ENCODE data around the gene PLCB4. TPM values are rescaled to one million over a fixed set of nuclear protein-coding genes. Genes with fewer than 3 reads are reported as not detected.

PLCB4 gene
- total RNA-seq, 1 donor from 2014 or later, result 20.5 TPM

DNA sequence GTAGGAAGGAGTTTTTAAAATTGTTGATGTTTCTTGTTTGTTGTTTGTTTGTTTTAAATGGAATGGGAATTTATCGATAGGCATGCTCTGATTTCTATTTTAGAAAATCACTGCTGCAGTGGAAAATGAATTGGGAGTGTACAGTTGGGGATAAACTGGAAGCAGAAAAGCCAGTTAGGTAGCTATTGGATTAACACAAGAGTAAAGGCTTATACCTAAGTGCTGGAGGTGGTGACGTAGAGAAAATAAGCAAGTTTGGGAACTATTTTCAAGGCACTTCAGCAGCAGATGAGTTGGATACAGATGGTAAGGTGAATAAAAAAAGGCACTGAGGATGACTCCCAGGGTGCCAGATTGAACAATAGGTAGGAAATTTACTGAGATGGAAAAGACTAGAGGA, 164.9 kb downstream of the PLCB4 start:
- intact Hi-C loops (cut with DNase I), result no loop called here
- no peak for DNase-seq (ENCODE audit: low spot score)

DNA sequence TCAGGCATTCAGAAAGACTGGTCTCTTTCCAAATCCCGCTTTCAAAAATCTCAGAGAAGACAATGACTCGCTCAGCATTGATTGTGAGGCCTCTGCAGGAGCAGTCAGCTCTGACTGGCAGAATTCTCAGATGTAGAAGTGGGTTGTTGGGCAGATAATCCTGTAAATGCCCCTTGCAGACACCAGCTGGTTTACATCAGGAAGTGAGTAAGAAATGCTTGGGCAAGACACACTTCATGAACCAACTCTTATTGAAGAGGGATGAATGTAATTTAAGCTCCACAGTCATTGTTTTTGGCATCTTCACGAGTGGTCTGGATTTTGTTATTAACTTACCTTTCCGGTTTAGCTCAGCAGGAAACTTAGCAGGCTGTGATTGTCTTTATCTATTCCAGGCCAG, 166.6 kb downstream of the PLCB4 start:
- DNase-seq (ENCODE audit: low spot score), result no peak
- intact Hi-C loops (cut with DNase I), result no loop called here

DNA sequence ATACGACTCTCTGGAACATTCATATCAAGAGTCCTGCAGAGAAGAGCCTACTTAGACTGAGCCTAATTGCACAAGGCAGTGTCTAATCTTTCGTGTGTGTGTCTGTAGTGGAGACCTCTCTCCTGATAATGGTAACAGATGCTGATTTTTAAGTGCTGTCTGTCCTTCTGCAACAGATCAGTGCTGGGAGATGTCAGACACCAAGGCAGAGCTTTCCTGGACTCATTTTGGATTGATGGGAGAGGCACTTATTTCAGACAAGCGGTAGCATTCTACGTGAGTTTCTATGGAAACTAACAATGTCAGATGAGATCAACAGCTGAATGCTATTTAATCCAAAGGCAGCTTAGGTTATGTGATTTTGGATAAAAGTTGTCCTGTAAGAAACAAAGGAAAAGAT, 167.6 kb downstream of the PLCB4 start:
- intact Hi-C loops (cut with DNase I), result no loop called here
- DNase-seq (ENCODE audit: low spot score), result no peak

DNA sequence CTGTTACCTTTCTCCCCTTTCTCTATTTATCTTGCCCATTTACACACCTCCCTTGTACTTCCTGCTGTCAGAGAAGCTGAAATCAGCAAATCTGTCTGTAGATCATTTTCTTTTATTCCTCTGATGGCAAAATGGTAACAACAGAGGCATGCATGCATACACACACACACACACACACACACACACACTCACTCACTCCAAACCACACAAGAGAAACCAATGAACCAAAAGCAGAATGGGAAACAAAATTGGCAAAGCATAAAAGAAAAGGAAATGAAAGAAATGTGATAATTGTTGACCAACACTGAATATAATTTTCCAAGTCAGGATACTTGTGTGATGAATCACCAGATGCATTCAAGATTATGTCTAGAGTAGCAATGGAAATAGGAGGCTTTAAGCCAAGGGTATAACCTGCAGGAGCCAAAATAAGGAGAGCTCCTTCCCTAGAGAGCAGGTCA, 172.4 kb downstream of the PLCB4 start:
- intact Hi-C loops (cut with DNase I), result no loop called here
- DNase-seq (ENCODE audit: low spot score), result no peak

DNA sequence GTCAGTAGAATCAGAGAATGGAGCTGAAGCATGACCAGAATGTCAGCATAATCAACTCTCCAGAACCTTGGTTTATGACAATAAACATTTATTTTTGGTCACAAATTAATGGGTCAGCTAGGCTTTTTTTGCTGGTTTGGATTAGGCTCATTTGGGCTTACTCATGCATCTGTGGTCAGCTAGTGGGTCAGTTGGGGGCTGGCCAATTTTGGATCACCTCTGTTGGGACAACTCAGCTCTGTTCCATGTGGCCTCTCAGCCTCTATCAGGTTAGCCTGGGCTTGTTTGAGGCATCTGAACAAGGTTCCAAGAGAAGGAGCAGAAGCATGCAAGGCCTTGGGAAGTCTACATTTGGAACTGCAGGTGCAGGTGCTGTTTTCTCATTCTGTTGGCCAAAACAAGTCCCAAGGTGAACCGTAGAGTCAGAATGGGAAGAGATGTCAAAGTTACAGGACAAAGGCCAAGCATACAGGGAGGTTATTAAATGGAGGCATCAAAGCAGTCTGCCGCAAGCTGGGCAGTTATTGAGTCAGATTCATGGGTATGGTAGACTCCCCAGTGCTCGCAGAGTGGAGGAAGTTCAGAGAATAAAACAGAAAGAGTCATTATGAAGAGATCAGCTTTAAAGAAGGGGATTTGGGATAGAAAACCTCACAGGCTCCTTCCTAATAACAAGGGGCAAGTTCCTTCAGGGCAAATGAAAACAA, 173.0 kb downstream of the PLCB4 start:
- intact Hi-C loops (cut with DNase I), result no loop called here
- DNase-seq (ENCODE audit: low spot score), result no peak

DNA sequence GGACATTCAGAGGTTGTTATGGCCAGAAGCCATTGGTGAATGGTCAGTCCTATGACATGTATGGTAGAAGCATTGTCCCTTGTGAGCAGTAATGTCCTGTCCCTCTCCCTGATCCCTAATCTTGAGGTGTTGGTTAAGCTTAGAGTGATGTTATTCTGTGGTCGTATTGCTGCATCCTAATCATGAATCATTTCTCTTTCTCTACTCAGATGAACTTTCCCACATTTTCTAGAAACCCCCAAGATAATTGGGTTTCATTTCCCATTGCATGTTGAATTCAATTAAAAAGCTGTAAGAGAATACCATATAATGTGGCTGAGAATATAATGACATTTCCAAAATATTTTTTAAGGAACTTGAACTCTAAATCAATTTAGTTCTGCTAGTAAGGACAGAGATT, 175.1 kb downstream of the PLCB4 start:
- DNase-seq (ENCODE audit: low spot score), result no peak
- intact Hi-C loops (cut with DNase I), result no loop called here

DNA sequence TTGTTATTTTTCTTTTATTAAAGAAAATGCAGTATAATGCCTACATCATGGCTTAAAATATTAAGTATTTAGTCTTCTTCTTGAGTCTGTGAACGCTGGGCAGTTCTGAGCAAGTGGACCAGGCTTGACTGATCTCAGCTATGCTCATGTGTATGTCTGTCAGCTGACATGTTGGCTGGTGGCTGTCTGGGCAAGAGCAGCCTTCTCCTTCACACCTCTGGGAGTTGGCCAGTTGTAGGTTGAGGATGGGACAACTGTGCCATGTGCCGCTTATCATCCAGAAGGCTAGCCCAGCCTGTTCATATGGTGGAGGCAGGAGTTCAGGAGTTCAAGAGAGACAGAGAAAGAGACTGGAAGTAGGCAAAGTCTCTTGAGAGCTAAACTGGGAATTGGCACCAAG, 175.9 kb downstream of the PLCB4 start:
- DNase-seq (ENCODE audit: low spot score), result no peak
- intact Hi-C loops (cut with DNase I), result no loop called here

DNA sequence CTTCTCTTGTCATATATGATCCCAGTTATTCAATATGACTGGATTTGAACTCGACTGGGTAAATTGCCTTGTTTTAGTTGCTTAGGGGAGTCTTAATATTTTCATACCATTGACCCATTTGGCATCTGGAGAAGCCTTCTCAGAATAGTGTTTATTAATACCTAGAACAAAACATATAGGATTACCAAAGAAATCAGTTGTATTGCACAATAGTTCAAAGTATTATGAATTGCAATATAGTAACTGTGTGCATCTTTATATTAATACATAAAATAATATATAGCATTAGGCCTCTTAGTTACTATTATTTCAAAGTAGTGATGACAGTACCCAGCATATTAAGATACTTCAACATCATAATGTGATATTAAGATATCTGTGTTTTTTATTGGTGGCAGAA, 177.8 kb downstream of the PLCB4 start:
- intact Hi-C loops (cut with DNase I), result no loop called here
- no peak for DNase-seq (ENCODE audit: low spot score)

DNA sequence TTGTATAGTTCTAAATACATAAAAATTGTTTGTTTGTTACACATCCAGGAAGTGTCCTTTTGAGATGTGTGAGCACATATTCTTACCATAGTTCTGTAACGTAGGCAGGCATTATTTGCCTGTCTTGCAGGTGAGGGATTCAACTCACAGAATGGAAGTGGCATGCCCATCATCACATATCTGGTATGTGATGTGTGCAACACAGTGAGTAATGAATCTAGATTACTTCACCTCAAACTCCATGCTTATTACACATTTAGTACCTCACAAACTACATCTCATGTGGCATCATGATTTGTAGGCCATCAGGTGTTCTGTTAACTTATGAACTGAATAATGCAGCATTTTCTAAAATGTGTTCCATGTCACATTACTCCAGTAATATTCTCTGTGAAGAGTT, 181.6 kb downstream of the PLCB4 start:
- DNase-seq (ENCODE audit: low spot score), result no peak
- intact Hi-C loops (cut with DNase I), result no loop called here

DNA sequence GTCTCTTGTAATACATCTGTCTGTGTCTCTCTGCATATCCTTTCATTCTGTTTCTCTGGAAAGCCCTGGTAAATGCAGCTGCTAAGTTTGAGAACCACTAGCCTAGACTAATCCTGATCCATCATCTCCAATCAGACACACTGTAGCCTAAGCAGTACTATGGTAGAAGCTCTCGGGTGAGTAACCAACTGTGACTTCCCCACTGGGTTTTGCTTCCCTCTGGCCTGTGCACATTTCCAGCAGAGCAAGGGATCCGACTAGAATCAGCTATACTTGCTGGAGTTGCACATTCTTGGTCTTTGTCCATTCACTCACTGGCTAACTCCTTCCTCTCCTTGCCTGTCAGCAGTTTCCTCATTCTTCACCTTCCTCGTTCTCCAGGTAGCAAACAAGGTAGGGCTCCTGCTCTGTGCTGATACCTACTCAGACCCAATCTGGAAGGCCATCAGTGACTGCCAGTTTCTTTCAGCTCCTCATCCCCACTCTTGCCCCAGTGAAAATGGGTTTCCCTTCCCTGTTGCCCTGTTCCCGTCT, 184.2 kb downstream of the PLCB4 start:
- intact Hi-C loops (cut with DNase I), result no loop called here
- DNase-seq (ENCODE audit: low spot score), result no peak

DNA sequence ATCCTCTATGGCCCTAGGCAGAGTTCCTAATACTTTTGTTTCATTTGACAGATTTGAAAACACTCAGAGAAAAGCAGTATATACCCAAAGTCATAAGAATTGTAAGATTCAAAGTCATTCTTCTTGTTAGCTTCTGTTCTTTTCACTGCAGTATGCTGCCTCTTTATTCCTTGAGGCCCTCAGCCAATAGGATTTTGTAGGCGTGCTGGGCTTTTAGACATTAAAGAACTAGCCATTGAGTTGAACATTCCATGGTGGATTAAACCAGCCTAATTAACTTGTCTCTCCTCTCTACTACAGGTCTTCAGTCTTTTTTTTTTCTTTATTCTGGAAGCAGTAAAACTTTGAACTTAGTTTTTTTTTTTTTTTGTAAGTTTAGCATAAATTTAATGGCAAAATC, 186.3 kb downstream of the PLCB4 start:
- no peak for DNase-seq (ENCODE audit: low spot score)
- intact Hi-C loops (cut with DNase I), result no loop called here

DNA sequence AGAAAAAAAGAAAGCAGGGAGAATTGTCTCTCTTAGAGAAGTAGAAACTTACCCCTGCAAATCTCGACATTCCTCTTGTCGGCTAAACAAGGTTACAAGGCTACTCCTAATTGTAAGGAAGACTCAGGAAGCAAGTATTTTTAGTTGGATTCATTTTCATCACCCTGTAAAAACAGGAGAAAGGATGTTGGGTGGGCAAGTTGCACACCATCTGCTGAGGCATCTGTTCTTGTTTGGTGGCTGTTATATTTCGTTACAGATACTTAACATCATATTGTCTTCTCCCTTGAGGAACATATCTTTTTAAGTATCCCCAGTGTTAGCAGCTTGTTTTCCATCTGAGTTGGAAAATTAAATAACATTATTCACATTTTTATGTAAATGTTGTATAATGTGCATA, 187.5 kb downstream of the PLCB4 start:
- intact Hi-C loops (cut with DNase I), result no loop called here
- DNase-seq (ENCODE audit: low spot score), result no peak

DNA sequence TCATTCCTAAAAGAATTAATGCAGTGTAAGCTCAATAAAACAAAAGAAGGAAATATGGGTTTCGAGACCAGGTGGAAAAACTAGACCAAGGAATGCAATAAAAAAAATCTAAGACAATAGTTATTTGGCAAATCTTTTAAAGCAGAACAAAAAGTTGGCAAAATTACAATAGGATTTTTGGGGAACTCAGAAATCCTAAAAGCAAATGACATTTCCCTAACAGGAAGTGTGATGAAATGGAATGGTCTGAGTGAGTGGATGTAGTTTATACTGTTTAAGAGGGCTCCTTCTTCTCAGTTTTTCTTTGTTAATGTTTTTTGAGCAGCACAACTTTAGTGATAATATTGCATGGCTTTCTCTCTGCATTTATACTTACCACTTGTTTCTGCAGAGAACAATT, 190.0 kb downstream of the PLCB4 start:
- no peak for DNase-seq (ENCODE audit: low spot score)
- intact Hi-C loops (cut with DNase I), result no loop called here

DNA sequence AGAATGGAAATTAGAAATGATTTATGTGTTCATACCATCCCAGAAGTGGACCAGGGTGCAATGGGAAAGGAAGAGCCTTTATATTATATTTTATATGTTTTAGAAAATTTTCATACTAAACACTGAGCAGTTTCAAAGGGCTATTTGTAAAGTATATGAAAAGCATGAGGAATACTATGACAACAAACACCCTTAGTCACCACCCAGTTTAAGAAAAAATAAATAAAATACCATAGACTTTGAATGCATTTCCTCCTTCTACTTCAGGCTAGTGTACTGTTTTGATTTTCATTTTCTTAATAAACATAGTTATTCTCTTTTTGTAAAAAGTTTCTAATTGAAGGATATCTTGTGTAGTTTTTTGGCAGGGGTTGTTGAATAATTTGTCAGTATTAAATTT, 191.1 kb downstream of the PLCB4 start:
- no peak for DNase-seq (ENCODE audit: low spot score)
- intact Hi-C loops (cut with DNase I), result loop anchor here (10.0 kb wide), 1 partner anchor 85 kb away; no protein-coding TSS in a partner anchor

DNA sequence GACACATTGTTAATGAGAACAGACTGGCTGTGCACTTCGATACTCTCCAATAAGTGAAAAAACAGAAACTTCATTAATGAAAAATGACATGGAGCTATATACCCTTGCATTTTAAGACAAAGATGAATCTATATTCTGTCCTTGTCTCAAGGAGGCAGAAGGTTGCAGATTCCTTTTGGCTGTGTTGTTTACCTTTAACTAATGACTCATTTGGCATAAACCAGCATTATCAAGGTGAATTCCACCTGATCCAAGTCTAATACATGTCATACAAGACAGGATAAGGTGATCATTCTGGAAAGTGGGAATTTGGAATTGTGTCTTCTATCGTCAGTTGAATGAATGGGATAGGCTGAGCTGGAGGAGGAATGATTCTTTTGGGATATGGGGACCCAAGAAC, 192.9 kb downstream of the PLCB4 start:
- intact Hi-C loops (cut with DNase I), result loop anchor here (10.0 kb wide), 1 partner anchor 83 kb away; no protein-coding TSS in a partner anchor
- DNase-seq (ENCODE audit: low spot score), result no peak

DNA sequence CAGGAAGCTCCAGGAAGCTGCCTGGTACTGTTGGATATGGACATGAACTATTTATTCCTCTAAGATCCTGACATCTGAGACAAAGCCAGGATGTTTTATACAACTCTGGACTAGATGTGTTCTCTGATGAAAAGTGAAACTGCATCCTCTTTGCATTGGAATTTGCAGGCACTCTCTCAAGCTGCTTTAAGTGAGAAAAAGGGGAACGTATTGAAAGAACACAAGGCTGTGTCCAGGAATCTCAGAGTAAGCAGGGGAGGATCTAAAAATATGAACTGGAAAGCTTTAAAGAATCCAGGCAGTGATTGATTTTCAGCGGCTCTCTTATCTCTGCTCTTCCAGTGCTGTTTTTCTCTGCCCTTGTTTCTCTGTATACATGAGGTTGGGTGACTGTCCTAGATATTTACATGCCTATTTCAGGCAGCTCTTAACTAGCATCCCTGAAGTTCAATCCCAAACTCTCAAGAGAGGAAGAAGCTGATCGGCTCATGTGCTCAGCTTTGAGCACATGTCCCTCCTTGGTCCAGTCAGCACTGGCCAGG, 193.8 kb downstream of the PLCB4 start:
- intact Hi-C loops (cut with DNase I), result loop anchor here (10.0 kb wide), 1 partner anchor 82 kb away; no protein-coding TSS in a partner anchor
- DNase-seq (ENCODE audit: low spot score), result no peak

DNA sequence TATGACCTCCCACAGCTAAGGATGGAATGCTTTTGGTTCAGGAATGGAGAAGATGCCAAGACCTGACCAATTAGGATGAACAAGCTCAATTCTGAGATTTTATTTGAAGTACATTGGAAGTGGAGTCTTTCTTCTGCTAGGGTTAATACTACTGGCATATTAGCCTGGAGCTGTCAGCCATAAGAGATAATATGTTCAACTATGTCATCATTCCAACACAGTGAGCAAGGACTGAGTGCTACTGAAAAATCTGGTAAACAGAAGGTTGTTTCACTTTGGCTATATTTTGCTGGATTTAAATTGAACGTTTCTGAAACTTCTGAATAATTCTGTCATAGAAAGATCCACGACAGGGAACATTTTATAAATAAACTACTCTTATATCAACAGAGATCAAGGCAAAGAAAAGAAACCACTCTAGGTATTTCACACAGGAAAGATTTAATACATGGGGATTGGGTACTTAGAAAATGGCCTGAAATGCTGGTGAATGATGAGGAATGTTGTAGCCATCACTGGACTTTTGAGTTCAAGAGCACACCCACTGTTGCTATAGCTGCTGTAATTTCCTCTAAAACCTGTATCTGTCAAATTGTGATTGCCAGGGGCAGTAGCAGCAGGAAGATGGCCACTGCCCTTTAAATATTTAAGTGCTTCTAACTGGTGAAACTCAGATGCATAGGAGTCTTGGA, 200.5 kb downstream of the PLCB4 start:
- intact Hi-C loops (cut with DNase I), result loop anchor here (5.0 to 10.0 kb wide), 2 partner anchors 47 to 75 kb away; no protein-coding TSS in a partner anchor
- DNase-seq (ENCODE audit: low spot score), result no peak

DNA sequence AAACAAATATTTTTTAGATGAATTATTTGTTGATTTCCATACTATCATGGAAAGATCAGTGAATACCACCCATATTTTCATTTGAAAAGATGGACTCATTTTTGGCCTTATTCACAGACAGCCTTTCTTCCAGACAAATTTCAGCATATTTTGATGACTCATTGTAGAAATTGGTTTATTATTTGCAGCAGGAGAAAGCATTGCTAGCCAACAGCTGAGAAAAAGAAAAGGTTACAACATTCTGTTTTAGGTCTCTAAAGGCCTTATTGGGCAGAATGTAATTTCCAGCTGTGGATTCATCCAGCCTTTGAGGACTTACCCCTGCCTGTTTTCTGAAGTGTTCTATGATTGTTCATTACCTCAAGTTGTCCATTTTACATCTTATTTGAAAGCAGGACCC, 201.9 kb downstream of the PLCB4 start:
- intact Hi-C loops (cut with DNase I), result no loop called here
- no peak for DNase-seq (ENCODE audit: low spot score)

DNA sequence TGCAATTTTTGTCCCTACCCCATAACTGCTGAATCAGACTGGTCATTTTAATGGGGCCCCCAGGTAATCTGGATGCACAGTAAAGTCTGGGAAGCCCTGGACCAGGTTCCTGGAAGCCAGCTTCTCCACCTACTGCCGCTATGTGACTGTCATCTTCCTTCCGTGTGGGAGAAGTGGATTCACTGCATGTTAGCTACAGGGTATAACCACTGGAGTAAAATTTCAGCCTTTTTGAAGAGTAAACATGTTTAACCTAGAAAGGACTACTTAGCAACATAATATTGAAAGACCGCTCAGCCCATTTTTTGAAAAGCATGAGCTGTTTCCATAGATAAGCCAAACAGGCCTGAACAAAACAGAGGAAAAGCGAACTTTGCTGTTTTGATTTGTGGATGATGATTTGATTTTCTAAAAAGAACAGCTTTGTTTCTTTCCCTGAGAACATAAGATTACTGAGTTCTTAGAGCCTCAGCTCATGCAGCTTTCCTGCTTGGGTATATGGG, 208.1 kb downstream of the PLCB4 start:
- intact Hi-C loops (cut with DNase I), result no loop called here
- DNase-seq (ENCODE audit: low spot score), result no peak

DNA sequence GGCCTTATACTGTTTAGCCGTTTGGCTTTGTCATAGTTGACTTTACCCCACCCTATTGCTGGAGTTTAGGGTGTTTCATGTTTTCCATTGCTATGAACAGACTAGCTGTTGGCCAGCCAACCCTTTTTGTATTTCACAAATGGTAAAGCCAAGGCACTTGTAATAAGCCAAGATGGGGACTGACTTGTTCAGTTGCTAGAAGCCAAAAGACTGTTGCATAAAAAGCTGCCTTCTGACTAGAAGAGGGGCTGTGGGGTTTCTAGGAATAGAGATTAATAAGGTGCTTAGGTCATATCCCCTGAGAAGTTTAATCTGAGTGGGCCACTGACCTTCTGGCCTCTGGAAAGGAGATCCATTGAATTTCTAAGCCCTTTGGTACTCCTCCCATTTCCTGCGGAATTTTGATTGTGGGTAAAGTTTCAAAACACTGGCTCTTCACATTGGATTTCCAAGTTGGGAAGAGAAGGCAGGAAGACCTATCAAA, 211.1 kb downstream of the PLCB4 start:
- intact Hi-C loops (cut with DNase I), result loop anchor here (2.0 kb wide), 1 partner anchor 21 kb away; no protein-coding TSS in a partner anchor
- no peak for DNase-seq (ENCODE audit: low spot score)
